HG03097 (cell line): ENCODE results near the gene MTHFD1L.

ENCODE experiments used
- ATAC-seq: cut with Tn5 transposase; IDR thresholded peaks from one replicate; pipeline ENCODE4 v1.9.1; 2021; ENCODE audit not compliant: unreplicated experiment, low FRiP score

MTHFD1L gene

DNA sequence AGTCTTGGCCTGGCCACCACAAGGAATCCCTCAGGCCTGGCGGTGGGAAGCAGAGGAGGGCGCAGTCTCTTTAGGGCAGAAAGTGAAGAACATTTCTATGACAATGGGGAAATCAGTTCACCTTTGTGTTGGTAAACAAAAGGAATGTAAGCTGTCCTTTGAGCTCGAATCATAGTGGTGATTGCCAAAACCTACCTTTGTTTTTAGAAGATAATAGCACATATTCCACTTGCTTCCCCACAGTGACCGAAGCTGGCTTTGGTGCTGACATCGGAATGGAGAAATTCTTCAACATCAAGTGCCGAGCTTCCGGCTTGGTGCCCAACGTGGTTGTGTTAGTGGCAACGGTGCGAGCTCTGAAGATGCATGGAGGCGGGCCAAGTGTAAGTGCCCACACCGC is 144.1 kb downstream of the MTHFD1L start:
- ATAC-seq = no peak

DNA sequence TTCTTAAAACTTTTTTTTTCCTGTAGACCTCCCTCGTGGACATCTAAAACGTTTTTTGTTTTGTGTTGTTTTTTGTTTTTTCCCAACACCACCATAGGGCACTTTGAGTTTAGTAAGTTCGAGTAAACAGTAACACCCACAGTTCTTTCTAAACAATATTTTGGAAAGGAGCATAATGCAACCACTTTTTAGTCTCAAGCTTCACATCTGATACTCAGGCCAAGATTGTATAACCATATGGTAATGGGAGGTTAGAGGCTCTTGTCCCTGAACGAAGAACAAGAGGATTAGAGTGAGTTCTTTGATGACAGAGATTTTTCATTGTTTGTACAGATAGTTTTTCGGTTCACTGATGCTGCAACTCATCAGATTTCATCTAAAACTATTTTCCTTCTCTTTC is 144.6 kb downstream of the MTHFD1L start:
- no peak for ATAC-seq

DNA sequence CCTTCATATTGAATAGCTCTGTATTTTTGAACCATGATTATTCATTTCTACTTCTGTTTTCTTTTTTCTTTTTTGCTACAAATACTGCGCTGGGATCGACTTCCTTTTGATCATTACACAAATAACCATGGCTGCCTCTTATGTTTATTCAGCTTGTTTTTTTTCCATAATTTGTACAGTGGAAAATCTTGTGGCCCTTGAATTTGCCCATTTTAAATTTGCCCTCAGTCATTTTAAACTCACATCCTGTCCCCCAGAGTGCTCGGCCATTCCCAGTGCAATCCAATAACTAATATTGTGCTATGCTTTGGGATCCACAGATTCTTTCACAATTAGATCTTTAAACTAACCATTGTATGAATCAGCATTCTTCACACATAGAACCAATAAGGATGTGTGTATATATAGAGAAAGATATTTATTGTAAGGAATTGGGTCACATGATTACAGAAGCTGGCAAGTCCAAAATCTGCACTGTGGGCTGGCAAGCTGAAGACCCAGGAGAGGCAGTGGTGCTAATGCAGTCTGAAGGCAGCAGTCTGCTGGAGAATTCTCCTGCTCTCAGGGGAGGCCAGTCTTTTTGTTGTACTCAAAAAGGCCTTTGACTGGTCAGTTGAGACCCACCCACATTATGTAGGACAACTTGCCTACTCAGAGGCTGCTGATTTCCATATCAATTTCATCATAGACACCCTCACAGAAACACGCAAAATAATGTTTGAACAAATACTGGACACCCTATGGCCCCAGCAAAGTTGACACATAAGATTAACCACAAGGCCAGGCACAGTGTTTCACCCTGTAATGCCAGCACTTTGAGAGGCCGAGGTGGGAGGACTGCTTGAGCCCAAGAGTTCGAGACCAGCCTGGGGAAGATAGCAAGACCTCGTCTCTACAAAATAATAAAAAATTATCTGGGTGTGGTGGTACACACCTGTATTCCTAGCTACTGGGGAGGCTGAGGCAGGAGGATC is 147.1 kb downstream of the MTHFD1L start:
- no peak for ATAC-seq

DNA sequence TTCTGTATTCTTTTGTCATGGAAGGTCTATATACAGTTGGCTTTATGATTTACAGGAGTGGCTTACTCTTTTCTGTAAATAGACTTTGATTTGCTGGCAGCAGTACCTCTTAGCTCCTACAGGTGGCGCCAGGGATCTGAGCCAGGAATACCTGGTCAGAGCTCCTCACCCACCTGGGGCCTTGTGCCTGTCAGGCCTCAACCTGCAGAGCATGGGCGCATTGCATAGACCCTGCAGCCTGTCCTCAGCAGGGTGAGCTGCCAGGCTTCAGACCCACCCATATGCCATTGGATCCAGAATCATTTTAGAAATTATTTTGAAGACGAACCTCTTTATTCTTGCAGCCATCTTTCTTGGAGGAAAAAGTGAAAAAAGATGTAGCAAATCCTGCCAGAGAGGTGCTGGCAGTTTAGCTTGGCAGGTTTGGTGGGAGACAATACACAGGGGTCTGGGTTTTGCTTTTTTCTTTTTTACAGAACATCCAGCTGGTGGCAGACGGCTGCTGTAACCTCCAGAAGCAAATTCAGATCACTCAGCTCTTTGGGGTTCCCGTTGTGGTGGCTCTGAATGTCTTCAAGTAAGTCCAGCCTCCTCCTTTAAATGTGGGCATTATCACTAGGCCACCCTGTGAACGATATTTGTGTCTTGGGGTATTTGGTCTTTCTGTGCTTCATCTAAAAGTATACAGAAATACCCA is 149.1 kb downstream of the MTHFD1L start:
- ATAC-seq = no peak

DNA sequence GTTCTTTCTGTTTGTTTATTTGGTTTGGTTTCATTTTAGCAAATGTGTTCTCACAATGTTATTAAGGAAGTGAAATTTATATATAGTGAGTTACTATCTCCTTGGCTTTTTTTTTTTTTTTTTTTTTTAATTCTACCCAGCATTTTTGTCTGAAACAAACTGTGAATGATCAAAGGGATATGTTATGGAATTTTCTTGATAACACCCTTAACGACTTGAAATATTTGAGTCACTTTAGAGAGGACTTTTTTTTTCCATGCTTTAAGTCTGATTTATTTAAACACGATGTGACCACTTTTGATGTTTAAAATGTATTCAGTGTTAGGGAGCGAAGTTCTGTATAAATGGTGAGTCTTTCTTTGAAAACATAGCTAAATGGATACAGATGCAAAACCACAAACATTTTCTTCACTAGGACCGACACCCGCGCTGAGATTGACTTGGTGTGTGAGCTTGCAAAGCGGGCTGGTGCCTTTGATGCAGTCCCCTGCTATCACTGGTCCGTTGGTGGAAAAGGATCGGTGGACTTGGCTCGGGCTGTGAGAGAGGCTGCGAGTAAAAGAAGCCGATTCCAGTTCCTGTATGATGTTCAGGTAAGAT is 149.7 kb downstream of the MTHFD1L start:
- no peak for ATAC-seq

DNA sequence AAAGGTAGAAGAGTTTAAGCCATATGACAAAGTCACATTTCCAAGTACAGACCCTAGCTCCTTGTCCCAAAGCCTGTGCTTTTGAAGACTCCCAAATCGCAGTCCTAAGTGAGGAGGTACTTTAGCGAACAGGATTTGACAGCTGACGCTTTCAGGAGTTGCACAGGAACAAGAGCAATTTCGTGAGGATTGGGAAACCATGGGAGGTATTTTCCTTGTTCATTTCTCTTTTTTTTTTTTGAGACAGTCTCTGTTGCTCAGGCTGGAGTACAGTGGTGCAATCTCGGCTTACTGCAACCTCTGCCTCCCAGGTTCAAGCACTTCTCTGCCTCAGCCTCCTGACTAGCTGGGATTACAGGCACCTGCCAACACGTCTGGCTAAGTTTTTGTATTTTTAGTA is 150.6 kb downstream of the MTHFD1L start:
- ATAC-seq = no peak

DNA sequence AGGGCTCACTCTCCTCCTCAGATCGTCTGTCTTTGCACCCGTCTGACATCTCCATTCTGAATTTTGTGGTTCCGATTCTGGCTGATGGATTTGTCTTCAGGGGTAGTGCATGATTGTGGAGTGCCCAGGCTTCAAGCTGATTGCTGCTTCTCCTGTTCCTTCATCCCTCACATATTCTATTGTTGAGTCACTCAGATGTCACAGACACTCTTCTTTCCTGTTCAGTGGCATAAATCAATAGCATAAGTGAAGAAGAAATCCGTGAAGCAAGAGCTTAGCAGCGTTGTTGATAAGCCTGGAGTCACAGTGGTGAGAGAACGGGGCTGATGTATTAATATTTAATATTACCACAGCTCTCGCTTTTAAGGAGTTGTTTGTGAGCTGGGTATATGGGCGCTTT is 152.5 kb downstream of the MTHFD1L start:
- no peak for ATAC-seq

DNA sequence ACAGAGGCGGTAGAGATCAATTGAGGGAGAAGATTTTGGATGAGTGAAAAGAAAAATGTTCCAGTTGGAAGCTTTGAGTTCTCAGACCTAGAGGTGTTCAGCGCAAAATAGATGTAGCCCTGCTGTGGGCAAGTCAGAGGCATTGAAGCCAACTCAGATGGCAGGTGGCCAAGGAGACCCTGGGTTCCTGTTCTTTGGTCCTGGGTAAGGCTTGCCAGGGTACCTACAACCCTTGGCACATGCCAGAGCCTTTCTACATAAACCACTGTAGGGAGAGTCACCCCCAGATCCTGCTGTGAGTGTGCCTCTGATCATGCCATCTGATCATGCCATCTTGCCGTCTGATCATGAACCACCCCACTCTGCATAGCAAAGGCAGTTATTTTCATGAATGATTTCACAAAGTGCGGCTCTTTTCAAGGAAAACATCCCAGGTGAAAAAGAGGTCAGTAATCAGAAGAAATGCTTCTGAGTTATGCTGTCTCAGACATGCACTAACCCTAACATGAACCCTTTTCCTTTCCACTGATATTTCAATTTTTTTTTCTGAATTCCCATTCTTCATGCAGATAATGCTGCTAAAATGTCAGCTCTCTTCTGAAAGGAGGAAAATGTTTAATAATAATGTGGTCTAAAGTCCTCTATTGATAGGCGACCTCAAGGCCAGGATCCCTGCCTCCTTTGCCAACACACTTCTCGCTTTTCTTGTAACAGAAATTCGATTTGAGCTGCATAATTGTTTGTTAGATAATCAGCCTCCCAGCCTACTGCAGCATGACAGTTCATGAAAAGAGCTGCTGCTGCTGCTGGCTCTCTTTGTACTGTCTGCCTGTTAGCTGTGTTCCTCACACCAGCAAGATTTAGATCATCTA is 153.6 kb downstream of the MTHFD1L start:
- ATAC-seq = no peak

DNA sequence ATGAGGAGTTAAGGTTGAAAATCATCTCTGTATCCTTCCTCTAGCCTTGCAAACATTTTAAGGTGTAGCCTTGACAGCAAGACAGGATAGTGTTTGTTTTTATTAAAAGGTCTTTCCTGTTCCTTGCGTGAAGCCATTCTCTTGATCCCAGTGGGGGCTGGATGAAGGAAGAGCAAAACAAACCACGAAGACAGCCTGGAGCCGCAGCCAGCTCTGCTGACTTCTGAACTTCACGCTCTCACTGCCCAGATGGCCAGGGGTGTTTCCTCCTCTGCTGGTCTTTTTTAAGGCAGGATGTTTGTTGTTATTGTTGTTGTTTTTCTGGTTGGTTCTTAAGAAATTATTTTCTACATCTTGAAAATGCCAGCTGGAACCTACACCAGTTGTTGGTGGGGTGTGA is 156.4 kb downstream of the MTHFD1L start:
- ATAC-seq = no peak

DNA sequence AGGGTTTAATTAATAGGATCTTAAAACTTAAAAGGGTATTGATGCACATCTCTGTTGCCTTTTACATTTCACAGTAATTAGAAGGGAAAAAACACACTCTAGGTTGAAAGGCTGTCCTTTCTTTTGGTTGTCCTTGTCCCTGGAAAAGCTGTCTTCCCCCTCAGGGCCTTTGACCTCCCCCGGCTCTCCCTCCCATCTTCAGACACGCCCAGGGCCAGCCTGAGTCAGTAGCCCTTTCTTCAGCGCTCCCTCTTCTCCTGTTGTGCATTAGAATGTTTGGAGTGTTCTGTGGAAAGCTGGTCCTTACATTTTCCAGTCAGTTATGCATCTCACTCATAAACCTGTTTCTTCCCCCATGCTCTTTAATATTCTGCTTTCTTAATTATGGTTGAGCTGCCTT is 157.0 kb downstream of the MTHFD1L start:
- ATAC-seq = no peak

DNA sequence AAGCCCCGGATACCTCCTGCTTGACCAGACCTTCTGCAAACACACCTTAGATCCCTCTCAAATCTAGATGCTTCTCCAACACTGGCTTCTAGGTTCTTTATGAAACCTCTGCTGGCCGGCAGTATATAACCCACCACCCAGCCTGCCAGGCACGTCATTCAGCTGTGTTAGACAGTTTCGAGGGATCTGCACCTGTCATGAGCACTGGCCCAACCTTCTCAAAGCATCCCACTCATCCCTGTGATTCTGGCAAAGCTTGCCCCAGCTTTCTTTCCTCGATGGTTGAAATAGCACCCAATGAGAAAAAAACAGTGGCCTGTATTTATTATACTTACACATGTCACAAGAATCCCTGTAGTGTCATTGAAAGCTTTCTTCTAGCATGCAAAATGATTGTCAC is 157.8 kb downstream of the MTHFD1L start:
- ATAC-seq = no peak

DNA sequence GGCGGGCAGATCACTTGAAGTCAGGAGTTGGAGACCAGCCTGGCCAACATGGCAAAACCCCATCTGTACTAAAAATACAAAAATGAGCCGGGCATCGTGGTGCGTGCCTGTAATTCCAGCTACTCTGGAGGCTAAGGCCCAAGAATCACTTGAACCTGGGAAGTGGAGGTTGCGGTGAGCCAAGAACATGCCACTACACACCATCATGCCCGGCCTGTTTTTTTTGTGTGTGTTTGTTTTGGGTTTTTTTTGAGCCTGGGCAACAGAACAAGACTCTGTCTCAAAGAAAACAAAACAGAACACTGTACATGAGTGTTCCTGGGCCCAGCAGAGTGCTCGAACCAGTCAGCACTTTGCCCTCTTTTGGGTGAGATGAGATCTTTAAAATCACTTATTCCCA is 159.1 kb downstream of the MTHFD1L start:
- no peak for ATAC-seq

DNA sequence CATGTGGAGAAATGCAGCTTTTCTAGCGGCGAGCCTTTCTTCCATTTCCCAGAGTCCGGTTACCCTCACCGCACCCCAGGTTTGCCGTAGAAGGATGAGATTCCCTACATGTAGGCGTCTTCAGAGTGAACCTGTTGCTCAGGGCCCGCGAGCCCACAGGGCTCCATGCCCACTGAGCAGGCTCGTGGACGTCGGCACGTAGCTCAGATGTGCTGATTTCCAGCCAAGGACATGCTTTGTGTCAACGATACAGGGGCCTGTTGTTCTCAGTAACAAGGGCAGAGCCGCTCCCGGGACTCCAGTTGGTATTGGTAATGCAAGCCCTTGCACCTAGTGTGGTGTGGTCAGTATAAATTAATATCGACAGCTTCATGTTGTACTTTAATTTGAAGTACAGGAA is 159.6 kb downstream of the MTHFD1L start:
- ATAC-seq = no peak

DNA sequence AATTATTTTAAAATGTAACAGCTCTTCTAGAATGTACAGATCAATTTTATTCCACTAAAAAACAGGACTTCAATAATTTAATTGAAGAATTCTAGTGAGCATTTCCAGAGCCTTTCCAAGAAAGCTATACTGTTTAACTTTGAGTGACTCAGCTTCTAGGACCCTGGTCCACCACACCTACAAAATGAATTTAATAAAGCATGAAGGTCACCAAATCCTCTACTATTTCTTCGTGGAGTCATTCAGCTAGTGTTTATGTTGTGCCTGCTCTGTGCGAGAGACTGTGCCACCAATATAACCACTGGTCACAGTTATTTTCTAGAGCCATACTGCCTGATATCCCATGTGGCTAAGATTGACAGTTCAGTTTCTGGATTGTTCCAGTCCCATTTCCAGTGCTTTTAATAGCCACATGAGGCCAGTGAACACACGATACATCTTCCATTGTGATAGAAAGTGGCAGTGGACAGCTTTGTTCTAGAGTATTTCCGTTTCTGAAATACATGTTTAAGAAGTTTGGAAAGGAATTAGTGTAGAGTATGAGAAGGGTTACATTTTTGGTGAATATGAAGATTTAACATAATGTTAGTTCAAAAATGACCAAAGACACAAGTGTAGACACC is 160.7 kb downstream of the MTHFD1L start:
- ATAC-seq = no peak

DNA sequence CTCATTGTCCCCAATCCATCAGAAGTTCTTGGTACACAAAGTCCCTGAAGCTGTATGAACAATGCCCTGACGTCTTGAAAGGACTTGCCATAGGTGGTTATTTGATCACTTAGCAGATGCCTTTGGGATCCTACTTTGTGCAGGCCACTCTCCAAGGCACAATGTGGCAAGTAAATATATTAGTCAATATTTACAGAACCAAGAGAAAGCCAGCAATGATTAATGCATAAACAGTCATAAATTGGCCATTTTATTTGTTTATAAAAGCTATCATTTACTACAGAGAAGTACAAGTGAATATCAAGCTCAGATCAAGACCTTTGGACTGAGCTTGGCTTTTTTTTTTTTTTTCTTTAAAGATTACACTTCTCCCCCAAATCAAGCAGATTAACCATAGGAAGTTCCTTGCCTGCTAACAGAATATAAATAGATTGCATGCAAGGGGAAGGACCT is 161.8 kb downstream of the MTHFD1L start:
- no peak for ATAC-seq

DNA sequence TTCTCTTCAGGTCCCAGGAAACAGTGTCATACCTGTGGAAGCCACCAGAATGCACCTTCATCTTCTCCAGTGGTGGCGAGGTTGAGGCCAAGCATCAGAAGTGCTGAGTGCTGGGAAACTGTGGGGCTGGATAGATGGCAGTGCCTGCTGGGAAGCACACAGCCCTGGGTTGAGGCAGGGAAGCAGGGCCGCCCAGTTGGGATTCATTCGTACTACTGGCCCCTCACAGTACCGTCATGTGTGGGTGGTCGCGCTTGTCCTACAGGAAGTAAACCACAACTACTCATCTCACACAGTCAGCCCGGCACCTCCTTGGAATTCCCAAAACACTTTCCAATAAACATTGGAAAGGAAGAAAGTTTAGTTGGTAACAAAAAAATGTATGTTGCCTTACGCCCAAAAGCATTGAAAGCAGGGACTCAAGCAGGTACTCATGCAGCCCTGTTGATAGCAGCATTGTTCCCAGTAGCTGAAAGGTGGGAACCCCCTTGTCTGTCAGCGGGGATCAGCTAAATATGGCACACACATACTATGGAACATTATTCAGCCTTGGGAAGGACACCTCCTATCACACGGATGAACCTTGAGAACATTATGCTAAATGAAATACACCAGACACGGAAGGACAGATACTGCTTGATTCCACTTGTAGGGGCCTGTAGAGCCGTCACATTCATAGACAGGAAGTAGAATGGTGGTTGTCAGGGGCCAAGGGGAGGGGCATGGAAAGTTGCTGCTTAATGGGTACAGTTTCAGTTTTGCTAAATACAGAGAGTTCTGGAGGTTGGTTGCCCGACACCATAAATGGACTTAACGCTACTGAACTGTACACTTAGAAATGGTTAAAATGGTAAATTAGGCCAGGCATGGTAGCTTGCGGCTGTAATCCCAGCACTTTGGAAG is 162.7 kb downstream of the MTHFD1L start:
- ATAC-seq = no peak

DNA sequence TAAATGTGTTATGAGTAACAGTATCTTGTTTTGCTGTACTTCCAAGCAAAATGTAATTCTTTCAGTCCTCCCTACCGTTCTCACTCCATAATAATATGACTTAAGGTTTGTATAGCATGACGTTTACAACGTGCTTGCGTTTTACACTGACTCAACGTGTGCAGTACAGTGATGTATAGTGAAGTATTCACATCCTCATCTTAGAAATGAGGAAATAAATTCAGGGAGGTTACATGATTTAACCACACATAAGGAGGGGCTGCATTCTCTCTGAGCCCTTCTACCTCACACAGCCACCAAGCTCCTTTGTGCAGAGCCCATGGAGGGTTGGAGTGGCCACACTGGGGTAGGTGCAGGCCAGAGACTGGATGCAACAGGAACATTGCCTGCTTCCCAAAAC is 164.5 kb downstream of the MTHFD1L start:
- ATAC-seq = no peak

DNA sequence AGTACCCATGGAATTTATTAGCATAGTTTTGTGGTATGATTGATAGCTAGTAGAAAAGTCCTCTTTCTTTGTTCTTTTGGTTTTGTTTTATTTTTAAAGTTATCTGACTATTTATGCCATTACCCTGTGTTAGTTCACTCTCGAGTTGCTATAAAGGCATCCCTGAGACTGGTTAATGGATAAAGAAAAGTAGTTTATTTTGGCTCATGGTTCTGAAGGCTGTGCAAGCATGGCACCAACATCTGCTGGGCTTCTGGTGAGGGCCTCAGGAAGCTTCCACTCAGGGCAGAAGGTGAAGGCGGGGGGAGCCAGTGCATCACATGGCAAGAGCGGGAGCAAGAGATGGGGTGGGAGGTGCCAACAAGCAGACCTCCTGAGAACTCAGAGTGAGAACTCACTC is 166.5 kb downstream of the MTHFD1L start:
- no peak for ATAC-seq
